Fibroblast of skin of right quadriceps (primary cell): Measurements from ENCODE around the gene ABHD12B.
"Not testable (repeated sequence)": the region's sequence is repeated elsewhere in the genome, so short reads cannot be mapped to it uniquely, and the experiment has no call there.

Experiments
- DNase-seq: peaks from one replicate; pipeline ENCODE4 v3.0.0-alpha.2; 2013

The ABHD12B gene

DNA sequence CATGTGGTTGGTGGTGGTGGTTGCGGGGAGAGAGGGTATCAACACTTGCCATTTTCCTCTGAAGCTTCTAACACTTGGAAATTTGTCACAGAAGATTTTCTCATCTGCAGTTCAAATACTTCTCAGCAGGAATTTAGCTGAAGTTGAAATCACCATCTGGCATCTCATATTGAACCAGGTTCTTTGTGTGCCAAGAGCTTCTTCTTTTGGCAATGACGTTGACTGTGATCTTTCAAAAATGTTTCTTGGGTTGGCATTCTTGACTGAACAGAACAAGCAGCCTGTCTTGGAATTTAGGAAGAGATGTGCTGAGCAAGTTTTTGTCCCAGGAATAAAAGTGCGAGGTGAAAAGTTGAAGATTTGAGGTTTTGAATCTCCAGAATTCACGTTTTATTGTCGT lies 32.2 kb upstream of the ABHD12B start:
- no peak for DNase-seq

DNA sequence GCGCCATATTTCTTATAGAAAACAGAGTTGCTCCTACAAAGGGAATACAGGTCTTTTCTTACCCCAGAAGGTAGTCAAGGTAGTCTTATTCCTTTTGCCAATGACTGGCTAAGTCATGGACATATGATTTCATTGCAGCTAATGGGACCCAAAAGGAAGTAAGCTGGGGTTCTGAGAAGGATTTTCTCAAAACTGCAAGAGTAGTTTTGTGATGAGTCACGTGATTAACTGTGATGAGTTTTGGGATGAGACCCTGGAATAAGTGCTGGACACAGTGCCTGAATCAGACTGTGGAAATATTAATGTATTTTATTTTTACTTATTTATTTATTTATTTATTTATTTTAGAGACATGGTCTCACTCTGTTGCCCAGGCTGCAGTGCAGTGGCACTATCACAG lies 27.5 kb upstream of the ABHD12B start:
- DNase-seq, result peak; percentile 57

DNA sequence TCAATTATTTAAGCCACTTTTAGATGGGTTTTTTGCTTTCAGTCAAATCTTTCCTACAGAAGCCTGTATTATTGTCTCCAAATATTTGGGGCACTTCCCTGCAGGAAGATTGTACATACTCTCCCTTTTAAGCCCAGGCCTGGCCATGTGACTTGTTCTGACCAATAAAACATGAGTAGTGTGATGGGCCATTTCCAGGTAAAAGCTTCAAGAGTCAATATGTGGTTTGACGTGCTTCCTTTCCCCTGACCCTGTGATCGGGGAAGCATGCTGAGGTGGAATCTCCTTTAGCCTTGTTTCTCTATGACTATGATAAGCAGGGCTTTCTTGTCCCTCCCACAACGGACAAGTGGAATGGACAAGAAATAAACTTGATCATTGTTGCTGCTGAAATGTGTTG lies 26.7 kb upstream of the ABHD12B start:
- DNase-seq, result no peak

DNA sequence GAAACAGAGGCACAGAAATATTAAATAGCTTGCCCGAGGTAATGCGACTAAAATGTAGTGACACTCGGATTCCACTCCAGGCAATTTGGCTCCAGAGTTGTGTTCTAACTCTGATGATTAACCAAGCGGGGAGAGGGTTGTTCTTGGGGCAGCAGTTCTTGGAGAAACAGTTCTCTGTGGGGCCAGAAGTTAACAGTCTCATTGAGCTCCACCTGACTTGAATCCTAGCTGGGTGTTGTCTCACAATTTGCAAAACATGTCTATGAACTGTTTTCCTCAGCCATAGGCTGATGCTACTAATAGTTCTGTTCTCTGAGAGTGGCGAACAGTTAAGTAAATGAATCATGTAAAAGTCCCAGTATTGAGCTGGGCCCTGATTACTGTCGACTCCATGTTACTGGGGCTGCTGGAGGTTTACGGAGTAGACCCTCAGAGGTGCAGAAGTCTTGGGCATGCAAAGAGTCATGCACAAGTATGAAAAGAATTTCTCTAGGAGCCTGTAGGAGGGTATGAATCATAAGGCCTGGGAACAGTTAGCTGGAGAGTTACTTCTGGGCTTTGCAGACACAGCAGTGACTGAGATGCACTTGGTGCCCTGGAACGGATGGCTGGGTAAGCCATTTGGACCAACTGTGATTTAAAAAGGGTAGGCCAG lies 25.5 kb upstream of the ABHD12B start:
- DNase-seq, result peak; percentile 95

DNA sequence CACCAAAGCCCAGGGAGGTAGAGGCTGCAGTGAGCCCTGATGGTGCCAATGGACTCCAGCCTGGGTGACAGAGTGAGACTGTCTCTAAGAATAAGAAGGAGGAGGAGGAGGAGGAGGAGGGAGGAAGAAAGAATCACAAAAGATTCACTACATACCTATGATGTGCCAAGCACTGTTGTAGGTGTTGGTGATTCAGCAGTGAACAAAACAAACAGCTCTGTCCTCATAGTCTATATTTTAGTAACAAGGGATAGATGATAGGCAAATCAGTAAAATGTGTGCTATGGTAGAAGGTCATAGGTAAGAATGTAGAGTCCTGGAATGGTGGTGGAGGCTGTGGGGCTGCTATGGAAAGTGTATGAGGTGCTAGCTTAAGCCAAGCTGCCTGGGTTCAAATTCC lies 18.0 kb upstream of the ABHD12B start:
- no peak for DNase-seq

DNA sequence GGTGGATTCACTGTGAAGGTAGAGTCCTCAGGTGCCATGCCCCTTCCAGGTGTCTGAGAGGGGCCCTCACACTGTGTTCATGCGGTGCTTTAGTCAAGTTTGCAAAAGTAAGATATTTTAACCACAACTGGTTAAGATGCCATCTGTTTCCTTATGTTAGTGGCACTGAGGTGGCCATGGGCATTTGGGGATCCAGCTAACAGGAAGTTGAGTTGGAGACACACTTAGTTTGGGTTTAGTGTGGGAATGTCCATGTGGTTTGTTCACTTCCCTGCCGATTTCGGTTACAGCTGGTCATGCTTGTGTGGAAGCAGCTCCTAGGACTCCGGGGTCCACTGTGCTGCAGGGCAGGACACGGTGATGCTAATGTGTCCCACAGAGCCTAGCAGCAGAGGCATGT lies 17.3 kb upstream of the ABHD12B start:
- DNase-seq, result no peak

DNA sequence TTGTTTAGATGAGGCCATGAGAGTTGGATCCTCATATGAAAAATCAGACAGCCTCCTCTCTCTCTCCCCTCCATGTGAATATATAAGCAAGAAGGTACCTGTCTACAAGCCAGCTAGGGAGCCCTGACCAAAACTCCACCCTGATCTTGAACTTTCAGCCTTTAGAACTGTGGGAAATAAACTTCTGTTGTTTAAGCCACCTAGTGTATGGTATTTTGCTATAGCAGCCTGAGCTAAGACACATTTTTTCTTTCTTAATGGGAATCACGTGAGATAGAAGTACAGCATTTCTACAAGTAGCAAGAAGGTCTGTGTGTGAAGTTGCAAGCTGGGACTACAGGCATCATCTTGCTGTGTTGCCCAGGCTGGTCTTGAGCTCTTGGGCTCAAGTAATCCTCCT lies 16.3 kb upstream of the ABHD12B start:
- peak; percentile 35 for DNase-seq

DNA sequence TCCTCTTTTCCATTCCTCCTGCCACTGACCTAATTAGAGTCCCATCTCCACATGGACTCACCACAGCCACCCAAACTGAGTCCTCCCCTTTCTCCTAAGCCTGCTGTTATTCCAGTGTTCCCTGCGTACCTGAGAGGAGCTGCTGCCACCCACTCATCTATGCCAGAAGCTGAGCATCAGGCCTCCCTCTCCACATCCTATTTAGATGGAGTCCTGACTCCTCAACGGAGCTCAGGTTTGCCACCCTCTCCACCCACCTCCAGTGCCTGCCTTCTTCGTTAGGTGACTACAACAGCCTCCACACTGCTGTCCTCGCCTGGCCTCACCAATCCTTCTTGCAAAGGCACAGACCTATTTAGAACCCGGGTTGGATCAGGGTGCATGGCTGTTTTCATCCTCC lies 15.2 kb upstream of the ABHD12B start:
- no peak for DNase-seq

DNA sequence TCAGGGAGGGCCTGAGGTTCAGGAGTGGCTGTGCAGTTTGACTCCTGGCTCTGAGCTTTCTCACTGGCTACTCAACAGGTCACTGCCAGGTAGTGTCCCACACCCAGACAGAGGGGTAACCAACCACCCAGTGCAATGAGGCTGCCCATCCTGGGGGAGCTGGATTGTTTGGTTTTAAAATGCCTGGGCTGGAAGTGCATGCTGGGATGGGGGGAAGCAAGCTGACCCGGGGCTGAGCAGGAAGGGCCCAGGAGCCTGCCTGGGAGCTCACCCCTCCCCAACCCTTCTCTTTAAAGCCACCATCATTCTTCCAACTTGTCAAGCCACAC lies 12.6 kb upstream of the ABHD12B start:
- no peak for DNase-seq

DNA sequence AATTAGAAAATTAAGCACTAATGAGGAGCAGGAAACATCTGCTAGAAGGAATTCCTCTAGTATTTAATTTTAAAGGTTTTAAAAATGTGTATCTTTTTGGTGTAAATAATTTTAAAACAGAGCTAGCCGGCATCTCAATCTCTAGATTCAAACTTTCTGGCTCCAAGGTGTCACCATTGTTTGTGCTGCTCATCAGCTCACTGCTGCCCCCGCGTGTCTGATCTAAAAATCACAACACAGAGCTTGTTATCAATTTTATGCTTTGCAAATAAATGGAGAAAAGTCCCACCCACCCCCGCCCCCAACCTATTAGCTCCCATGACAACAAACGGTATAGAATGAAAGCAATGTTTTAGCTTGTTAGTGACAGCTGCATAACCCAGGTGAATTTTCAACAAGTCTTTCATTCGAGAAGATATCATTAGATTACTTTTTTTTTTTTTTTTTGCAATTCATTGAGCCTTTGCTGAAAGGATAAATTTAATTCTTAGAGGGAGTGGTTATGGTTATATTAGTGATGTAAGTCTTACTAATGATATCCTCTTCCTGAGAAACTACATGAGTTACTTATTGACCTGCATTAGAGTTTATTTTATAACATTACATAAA lies 11.3 kb upstream of the ABHD12B start:
- peak; percentile 80 for DNase-seq

DNA sequence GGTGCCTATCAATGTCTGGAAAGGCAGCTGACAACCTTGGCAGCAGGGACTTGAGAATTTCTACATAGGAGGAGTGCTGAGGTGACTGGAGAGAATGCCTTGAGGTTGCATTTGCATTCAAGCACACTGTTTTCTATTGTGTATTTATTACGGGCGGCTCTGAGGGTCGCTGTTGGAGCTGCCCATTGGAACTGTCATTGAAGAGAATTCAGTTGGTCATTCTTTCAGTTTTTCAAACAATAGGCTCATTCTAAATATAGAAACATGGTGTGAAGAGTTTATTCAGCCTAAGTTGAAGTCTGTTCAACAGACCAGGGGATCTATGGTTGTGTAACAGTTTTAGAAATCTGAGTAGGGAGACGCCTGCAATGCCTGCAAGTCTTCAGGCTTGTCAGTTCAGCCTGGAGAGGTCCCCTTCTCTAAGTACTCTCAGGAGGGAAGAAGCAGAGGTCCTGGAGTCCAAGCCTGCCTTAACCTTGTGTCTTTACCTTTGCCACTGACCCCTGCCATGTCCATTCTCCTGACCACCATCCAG lies 9.8 kb upstream of the ABHD12B start:
- DNase-seq, result no peak

DNA sequence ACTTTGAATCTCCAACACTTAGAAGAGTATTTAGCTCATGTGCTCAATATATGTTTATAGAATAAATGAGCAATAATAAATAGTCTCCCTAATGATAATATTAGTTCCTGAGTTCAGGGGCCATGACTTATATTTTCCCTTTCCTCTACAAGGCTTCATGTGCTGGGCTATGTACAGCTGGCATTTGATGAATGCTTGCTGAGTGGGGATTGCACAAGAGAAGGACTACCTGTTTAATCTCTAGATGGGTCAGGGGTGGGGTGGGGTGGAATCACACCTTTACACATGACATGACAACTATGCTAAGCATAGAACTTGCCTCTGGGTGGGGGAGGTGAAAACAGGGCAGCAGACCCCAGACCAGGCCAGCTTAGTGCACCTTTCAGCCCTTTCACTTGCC lies 7.6 kb upstream of the ABHD12B start:
- no peak for DNase-seq

DNA sequence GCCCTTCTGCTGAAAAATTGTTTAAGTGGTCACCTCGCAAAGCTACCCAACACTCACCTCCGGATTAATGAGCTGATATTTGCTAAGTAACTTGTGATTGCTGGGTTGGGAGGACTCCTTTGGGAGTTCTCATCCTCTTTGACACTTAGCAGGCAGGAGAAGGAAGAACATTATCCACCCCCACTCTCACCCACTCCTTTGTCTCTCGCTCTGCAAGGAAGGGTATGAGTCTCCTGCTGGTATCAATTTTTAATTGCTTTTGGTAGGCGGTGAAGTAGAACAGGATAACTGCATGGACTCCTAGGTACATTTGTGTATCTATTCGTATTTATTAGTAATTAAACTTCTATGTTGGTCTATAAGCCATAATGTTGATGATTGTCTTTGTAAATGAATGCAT lies 6.9 kb upstream of the ABHD12B start:
- no peak for DNase-seq

DNA sequence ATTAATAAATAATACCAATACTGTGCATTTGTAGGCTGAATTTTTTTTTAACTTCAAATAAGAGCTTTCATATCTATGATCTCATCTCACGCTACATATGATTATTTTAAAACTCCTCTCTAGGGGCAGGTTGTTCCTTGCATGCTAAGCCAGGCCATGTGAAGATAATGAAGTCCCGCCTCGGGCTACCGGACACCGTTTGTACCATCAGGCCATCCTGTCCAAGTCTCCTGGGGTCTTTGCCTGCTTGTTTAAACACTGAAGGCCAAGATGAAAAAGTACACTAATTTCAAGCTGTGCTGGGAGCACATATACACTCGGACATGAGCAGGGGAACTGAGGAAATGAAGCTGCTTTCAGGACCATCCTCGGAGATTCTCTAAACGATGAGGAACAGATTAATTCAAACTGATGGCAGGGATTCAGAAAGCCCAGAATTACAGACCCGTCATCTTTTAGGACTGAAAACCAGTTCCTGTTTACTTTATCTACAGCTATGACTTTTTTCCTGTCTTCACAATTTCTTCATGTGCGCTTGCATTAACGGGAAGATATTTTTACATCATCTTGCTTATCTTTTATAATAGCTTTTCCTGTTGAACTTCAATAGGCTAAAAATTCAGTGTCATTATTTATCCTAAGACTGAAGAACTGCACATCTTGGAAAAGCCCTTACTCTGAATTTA lies 6.3 kb upstream of the ABHD12B start:
- no peak for DNase-seq

DNA sequence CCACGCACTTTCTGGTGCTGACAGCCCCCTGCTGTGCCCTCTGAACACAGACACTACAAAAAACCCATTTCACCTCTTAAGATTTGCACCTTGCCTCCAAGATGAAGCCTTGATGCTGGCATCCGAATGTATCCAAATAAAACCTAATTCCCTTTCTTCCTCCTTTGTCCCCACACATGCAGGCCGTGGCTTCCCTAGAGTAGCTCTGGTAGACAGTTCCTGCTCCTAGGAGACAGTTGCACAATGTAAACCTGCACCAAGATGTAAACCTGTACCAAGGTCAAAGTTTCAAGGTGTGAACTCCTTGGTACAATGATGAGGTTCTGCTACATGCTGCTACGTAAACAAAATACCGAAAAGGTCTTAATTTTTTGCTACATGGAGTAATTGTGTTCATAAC lies 625 bp upstream of the ABHD12B start:
- DNase-seq, result no peak

DNA sequence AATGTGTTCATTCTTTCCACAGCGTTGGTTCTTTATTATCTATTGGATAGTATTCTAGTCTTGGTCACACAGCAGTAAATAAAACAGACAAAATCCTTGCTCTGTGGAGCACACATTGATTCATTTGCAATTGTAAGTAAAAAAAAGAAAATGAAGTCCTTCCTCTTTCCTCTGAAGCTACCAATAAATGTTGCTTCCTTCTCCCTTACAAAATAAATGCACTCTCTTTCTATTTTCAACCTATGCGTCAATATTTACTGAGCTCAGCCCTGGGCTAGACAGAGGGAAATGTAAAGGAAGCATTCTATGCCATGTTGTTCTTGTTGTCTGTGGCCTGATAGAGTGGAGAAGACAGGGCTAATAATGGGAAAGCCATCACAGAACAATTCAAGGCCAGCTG lies 2.9 kb downstream of the ABHD12B start:
- no peak for DNase-seq

DNA sequence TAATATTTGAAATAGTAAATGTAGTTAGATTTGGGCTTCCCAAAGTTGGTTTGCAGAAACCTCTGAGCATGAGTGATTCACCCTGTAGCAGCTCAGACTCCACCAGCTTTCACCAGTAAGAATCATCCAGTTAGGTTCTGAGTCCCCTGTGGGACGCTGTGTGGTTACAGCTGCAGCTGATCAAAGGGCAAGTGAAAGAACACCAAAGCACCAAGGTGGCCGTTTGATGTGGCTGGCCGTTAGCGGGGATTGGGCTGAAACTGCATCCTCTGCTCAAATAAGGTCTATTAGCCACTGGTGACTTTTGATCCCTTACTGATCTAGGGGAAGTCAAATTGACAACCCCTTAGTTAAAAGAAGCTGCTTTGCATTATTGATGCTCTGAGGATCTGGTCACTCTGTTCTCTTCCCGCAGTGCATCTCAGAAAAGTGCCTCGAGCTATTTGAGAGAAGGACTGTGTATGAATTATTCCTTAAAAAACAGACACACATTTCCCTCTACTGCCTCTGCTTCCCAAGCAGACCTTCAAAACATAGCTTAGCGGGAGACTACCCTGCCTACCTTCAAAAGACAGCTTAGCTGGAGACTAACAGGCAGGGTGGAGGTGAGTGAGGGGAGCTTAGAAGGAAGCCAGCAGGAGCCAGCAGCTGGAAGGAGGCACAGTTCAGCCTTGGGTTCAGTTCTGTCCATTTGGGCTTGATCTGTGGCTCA lies 3.7 kb downstream of the ABHD12B start:
- peak; percentile 10 for DNase-seq

DNA sequence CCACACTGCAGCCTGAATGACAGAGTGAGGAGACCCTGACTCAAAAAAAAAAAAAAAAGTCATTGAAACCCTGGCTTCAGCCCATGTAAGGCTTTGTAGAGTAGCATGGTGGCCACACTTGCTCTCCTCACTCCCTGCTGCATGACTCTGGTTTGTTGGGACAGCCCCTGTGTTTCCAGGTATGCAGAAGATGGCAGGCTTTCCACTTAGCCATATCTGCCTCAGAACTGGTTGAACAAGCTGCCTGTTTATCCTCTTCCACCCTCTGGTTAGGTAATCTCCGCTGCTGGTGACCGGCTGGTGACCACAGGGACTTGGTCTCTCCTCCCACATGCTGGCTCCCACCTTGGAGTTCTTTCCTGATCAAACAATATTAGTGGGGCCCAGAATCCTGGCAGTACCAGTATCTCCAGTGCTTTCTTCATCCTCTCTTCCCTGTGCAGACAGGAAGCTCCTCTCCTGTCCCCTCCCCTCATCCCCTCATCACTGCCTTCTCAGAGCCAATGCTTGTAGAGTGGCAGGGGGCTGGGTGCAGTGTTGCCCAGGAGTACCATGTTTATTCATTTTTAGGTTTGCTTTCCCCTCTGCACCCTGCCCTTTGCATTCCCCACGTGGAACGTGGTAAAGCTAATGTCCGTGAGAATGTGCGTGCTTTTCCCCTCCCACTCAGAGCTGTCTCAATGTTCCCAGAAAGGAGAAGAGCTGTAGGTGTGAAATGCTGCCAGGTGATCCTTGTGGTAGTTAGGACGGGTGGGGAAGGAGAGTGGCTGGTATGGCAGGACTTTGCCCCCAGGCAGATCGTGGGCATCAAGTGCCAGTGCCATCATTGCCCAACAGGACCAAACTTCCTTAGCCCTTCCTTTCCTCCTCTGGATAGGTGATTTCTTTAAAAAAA lies 11.3 kb downstream of the ABHD12B start:
- no peak for DNase-seq

DNA sequence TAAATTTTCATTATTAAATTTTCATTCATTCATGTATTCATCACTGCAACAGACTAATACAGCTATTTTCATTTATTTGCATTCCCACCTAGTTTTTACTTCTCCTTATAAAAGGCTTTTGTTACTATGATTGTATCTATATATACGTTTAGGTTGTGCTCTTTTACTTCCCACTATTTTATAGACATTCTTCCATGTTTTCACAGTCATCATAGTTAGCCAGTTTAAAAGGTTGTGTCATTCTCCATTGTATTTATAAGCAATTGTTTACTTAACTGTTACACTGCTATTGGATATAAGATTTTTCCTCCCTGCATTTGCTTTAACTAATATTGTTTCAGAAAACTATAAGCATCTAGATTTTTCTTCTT lies 12.0 kb downstream of the ABHD12B start:
- no peak for DNase-seq

DNA sequence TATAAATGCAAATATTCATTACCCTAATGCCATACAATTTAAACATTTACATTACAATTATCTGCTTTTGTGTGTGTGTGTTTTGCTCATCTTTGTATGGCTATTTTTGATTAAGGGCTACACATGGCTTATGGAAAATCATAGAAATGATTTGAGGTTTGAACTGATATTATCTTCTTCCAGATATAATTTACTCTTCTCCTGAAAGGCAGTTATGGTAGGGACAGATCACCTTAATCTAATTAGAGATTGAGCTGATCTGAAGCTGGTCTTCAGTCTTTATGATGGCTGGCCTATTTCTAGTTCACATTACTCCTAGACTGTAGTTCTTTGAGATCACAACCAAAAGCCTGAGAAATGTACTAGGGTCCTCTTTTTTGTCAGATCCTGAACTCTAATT lies 15.6 kb downstream of the ABHD12B start:
- no peak for DNase-seq

DNA sequence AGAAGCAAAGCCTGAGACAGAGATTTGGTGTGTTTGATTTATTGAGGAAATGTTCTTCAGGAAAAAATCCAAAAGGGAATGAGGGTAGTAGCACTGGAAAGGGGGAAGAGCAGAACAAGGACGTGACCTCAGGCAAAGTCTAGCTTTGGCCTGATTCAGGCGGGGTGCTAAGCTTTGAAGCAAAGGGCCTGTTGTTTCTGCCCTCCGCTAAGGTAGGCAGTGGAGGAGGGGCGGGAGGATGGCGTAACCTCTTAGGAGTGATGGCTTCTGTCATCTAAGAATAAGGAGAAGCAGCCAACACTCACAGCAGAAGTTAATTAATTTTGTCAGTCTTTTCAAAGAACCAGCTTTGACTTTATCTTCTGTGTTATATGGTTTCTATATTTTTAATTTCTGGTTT lies 20.4 kb downstream of the ABHD12B start:
- no peak for DNase-seq

DNA sequence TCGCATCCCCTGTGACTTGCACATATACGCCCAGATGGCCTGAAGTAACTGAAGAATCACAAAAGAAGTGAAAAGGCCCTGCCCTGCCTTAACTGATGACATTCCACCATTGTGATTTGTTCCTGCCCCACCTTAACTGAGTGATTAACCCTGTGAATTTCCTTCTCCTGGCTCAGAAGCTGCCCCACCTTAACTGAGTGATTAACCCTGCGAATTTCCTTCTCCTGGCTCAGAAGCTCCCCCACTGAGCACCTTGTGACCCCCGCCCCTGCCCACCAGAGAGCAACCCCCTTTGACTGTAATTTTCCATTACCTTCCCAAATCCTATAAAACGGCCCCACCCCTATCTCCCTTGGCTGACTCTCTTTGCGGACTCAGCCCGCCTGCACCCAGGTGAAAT lies 24.6 kb downstream of the ABHD12B start:
- not testable (repeated sequence) for DNase-seq

DNA sequence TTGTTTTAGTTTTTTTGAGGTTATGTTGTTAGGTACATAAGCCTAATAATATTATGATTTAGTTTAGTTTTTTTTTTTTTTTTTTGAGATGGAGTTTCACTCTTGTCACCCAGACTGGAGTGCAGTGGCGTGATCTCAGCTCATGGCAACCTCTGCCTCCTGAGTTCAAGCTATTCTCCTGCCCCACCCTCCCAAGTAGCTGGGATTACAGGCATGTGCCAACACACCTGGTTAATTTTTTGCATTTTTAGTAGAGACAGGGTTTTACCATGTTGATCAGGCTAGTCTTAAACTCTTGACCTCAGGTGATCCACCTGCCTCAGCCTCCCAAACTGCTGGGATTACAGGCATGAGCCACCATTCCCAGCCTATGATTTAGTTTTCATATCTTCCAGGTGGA lies 25.2 kb downstream of the ABHD12B start:
- DNase-seq, result not testable (repeated sequence)
